Left forelimb (tissue), 1 donor: ENCODE results near the gene CD300LB.
A peak's percentile ranks its signal among the peaks of the same experiment; 100 is the strongest.

Experiments used
- DNase-seq: peaks from one replicate; pipeline ENCODE4 v3.0.0-alpha.2; 2018; ENCODE audit warnings: low spot score

Gene CD300LB

GRCh38 chr17:74549343-74549742 is 18.1 kb upstream of the CD300LB start:
- no peak for DNase-seq

- no peak for DNase-seq
Measured at GRCh38 chr17:74547736-74548135, 16.5 kb upstream of the CD300LB start.

- no peak for DNase-seq
Measured at GRCh38 chr17:74547264-74547663, 16.0 kb upstream of the CD300LB start.

GRCh38 chr17:74546586-74546985 is 15.3 kb upstream of the CD300LB start:
- no peak for DNase-seq

- DNase-seq, result no peak
Measured at GRCh38 chr17:74545843-74546230, 14.6 kb upstream of the CD300LB start, which contains the start of gene CD300C. TSS of gene CD300C (minus strand) at chr17:74546115. CDS start at chr17:74545782, 333 bp downstream.

GRCh38 chr17:74544991-74545842 is 13.9 kb upstream of the CD300LB start:
- no peak for DNase-seq

GRCh38 chr17:74543891-74544760 is 12.9 kb upstream of the CD300LB start:
- no peak for DNase-seq

- no peak for DNase-seq
Measured at GRCh38 chr17:74543406-74543805, 12.1 kb upstream of the CD300LB start.

GRCh38 chr17:74542727-74543383 is 11.6 kb upstream of the CD300LB start:
- DNase-seq, result peak; percentile 33

- peak; percentile 36 for DNase-seq
Measured at GRCh38 chr17:74542166-74542565, 10.9 kb upstream of the CD300LB start.

GRCh38 chr17:74541176-74542111 is 10.2 kb upstream of the CD300LB start:
- peak; percentile 46 for DNase-seq

- DNase-seq, result no peak
Measured at GRCh38 chr17:74539281-74539820, 8.1 kb upstream of the CD300LB start.

GRCh38 chr17:74536890-74537289 is 5.6 kb upstream of the CD300LB start:
- DNase-seq, result no peak

GRCh38 chr17:74532115-74532514 is 840 bp upstream of the CD300LB start:
- peak; percentile 45 for DNase-seq

GRCh38 chr17:74530831-74531150 is 484 bp downstream of the CD300LB start:
- DNase-seq, result peak; percentile 9

GRCh38 chr17:74529243-74529642 is 2.0 kb downstream of the CD300LB start:
- DNase-seq, result peak; percentile 18

GRCh38 chr17:74528491-74529199 is 2.6 kb downstream of the CD300LB start:
- DNase-seq, result peak; percentile 11

GRCh38 chr17:74527756-74528155 is 3.5 kb downstream of the CD300LB start:
- peak; percentile 26 for DNase-seq

GRCh38 chr17:74527081-74527480 is 4.2 kb downstream of the CD300LB start:
- DNase-seq, result peak; percentile 33

- DNase-seq, result no peak
Measured at GRCh38 chr17:74526681-74527080, 4.6 kb downstream of the CD300LB start.
